HG03139 (cell line): ENCODE results near the gene HPCAL4.

Experiments used
- ATAC-seq: cut with Tn5 transposase; IDR thresholded peaks from one replicate; pipeline ENCODE4 v1.9.1; 2021; ENCODE audit not compliant: unreplicated experiment

Gene HPCAL4

DNA sequence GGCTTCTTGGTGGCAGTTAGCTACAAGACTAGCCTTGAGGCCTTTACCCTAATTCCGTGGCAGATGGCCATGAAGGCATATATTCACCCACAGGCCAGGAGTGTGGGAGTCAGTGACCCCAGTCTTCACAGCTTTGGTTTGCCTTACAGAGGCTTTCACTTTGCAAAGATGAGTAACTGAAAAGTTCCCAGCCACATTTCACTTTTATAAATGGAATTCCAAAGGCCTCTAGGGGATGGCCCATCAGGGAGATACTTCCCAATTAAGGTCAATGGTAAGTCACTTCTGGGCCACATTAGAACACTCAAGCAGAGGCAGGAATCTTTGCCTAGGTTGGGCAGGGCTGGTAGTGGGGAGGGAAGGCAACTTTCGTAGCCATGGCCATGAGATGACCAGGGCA is 38.7 kb downstream of the HPCAL4 start:
- ATAC-seq = no peak

DNA sequence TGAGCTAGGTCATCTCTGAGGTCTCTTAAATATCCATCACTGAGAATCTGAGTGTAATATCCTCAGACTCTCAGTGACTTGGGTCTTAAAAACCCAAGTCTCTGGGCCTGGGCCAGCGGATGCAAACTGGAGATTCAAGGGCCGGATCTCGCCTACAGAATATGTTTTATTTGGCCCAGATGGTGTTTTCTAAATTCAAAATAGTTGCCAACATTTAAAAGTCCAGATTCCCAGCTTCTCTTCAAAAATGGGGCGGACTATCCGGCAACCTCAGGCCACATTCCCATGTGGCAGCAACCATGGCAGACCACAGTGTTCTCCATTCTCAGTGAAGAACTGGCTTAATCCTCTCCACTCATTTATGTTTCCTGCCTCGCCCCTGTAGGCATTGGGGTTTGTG is 39.1 kb downstream of the HPCAL4 start:
- no peak for ATAC-seq

DNA sequence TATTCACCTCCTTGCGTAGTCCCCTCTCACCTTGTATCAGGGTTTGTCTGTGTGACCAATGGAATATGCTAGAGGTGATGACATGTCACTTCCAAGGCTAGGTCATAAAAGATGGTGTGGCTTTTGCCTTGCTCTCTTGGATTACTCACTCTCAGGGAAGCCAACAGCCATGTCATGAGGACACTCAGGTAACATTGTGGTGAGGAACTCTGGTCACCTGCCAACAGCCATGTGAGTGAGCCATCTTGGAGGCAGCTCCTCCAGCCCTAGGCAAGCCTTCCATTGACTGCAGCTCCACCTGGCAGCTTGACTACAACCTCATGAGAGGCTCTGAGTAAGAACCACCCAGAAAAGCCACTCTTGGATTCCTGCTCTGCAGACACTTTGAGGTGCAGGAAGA is 40.8 kb downstream of the HPCAL4 start:
- no peak for ATAC-seq

DNA sequence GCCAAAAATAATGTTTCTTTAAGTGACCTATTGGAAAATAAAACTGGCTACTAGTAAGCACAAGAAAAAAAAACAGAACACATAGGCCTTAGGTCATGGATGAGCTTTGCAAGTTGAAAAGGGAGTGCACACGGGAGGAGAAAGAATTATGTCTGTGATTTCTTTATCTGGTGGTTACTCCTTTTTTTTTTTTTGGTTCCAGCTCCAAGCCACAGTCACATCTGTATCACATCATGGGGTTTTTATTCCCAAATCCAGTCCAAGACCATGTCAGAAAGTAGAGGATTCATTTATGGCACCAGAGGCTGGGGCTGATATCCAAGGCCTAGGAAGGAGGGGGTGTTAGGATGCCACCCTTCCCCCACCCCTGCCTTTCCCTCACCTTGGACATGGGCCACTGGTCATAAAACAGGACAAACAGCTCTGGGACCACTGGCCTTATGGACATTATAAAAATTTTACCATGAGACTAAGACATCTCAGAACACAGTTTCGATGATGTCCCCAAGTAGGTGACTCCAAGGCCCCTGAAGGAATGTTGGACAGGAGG is 41.5 kb downstream of the HPCAL4 start:
- no peak for ATAC-seq

GRCh38 chr1:39648496-39648895 is 42.7 kb downstream of the HPCAL4 start:
- ATAC-seq = no peak

GRCh38 chr1:39647247-39647646 is 44.0 kb downstream of the HPCAL4 start:
- no peak for ATAC-seq

- no peak for ATAC-seq
Observed at GRCh38 chr1:39646232-39647081, 44.8 kb downstream of the HPCAL4 start.

DNA sequence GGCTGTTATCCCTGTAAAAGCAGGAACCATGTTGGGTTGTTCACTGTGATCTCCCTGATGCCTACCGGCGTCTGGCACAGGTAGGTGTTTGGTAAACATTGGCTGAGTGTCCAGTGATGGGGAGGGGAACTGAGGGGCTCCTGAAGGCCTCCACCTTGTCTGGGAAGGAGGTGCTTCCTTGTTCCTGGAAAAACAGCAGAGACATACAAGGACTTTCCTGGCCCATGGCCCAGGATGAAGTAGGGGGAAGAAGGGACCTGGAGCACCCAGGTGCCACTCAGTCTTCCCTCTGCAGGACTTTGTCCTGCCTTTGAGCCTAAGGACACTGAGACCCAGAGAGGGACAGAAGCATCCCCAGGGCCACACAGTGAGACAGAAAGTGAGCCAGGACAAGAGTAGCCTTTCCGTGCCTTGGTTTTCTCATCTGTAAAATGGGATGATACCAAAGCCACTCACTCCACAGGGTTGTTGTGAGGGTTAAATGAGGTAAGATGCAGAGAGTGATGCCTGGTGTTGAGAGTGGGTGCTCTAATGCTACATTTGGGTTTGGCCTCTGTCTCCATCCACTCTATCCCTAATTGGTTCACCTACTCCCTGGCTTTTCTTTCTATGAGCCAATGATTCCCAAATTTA is 45.7 kb downstream of the HPCAL4 start:
- ATAC-seq = no peak

- no peak for ATAC-seq
Observed at GRCh38 chr1:39643705-39644104, 47.5 kb downstream of the HPCAL4 start.

GRCh38 chr1:39642796-39643195 is 48.4 kb downstream of the HPCAL4 start:
- no peak for ATAC-seq

DNA sequence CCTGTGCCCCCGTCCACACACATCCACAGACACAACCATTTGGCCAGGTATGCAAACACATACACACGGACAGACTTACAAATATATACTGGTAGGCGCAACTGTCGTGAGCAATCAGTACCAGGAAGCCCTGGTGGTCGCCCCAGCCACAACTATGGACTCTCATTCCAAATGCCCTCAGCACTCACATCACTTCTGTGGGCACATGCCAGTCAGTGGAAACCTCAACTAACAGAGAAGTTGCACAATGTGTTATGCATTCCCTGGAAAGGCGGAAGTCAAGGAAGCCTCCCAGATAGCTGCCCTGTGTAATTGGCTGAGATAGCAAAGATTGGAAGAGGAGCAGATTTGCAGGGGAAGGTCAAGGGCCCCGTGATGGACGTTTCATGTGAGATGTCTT is 50.4 kb downstream of the HPCAL4 start:
- ATAC-seq = no peak

DNA sequence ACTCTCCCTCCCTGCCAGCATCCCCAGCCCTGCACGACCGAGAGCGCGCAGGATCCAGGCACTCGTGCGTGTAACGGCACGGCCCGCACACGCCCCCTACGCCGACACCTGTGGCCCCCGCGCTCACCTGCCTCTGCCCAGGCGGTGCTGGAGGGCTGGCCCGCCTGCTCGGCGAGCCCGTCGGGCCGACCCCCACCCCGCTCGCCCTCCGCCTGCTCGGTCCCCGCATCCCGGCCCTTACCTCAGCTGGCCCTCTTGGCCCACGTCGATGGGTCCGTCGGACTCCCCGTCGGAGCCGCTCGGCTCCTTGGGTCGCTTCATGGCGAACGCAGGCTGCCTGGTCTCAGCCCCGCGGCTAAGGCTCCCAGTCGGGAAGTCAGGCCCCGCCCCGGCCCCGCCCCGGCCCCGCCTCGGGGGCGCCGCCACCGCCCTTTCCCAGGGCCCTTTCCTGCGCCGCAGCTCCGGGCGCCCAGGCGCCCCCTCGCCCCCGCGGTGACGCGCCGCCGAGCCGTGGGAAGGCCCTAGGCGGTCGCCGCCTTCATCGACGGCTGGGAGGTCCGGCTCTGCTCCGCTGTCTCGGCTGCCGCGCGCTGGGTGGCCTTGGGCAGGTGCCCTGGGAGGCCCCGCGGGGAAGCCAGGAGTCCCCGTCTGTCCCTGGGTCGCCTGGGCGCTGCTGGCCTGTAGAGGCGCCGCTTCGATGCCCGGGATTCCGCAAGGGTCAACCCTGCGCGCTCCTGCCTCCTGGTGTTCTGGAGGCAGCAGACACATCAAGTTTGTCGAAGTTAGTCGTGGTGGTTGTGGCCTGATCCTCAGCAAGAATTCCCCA is 51.7 kb downstream of the HPCAL4 start, which contains the start of gene HEYL:
Gene HEYL, minus strand, starts transcription at position 339 of the 826 bp plus-strand sequence. Its CDS starts 18 bp downstream, at position 321.
- no peak for ATAC-seq

DNA sequence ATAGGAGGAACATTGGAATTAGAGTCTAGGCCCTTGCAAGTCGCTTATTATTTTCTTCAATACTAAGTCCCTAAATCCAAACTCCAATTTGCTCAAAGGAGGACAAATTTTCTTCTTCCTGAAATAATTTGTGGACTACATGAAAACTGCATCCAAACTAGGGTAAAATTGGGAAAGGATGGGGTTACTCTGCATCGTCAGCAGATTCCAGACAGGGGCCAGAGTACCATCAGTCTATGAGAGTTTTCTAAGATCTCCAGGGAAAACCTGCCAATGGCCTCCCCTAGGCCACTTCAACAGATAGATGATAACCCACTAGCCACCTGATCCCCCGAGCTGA is 52.3 kb downstream of the HPCAL4 start:
- ATAC-seq = no peak

- no peak for ATAC-seq
Observed at GRCh38 chr1:39637361-39637760, 53.9 kb downstream of the HPCAL4 start.

DNA sequence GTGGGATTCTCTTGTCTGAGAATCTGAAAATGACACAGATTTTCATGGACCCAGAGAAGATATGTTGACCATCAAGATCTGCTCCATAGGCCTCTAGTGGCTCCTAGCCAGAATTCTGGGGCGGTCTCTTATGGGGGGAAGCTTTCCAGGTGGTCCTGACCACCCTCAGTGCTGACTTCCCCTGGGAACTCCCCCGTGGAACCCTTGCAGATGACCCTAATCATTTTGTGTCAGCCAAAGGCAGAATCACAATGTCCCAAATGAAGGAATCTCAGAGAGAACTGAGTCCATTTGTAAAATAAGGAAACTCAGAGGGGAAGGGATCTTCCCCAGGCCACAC is 55.4 kb downstream of the HPCAL4 start:
- no peak for ATAC-seq

GRCh38 chr1:39635205-39635870 is 55.9 kb downstream of the HPCAL4 start:
- no peak for ATAC-seq

DNA sequence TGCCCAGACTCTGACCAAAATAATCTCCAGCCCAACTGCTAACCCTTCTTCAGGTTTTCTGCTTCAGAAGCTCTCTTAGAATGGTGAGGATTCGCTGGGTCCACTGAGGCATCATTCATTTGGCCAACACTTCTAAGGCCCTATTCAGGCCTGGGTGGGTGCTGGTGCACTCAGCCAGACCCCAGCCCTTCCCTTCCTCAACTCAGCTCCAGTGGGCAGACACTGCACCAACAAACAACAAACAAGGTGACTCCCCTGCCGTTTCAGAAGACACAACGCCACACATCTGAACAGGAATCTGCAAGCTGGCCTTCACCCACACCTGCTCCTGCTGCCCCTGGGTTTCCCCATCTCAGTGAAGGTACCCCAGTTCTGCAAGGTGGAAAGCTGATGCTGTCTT is 57.8 kb downstream of the HPCAL4 start:
- ATAC-seq = no peak

GRCh38 chr1:39632682-39633417 is 58.4 kb downstream of the HPCAL4 start:
- no peak for ATAC-seq

DNA sequence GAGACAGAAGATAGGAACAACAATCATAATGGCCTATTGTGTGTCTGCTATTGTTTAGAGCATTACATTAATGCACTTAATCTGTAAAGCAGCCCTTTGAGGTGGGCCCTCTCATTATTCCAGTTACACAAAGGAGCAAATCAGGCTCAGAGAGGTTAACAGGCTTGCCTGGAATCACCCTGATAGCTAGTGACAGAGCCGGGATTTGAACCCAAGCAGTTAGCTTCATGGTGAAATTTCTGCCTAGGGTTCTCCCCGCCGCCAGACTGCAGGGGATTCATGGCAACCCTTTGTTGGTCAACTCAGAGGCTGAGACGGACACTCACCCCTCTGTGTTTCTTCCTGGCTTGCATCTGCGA is 58.9 kb downstream of the HPCAL4 start:
- no peak for ATAC-seq
